Activated naive CD4-positive, alpha-beta T cell treated with anti-CD3 and anti-CD28 coated beads, Interleukin-2, amount 10 ng/mL, durations not matched to agents 7 days and 5 days (primary cell): Measurements from ENCODE around the gene TRIM14.

ENCODE experiments used
- CTCF ChIA-PET: fragments of 350-600 bp; sonication (Branson Sonifier 250); formaldehyde crosslinking; loops from one replicate; lab custom pipeline; 2021; ENCODE audit warnings: antibody characterized with exemption; lab: Charles Lee
- DNase-seq: peaks from one replicate; pipeline ENCODE4 v3.0.0-alpha.2; 2020
- H3K27ac Mint-ChIP-seq: one replicate; pipeline ENCODE4 v1.8.0; 2021; ENCODE audit warnings: mild to moderate bottlenecking, moderate library complexity, mixed read lengths
- H3K27me3 Mint-ChIP-seq: one replicate; pipeline ENCODE4 v1.8.0; 2021; ENCODE audit warnings: mild to moderate bottlenecking, mixed read lengths
- H3K36me3 Mint-ChIP-seq: one replicate; pipeline ENCODE4 v1.8.0; 2021; ENCODE audit warnings: mixed read lengths
- H3K4me1 Mint-ChIP-seq: one replicate; pipeline ENCODE4 v1.8.0; 2021; ENCODE audit warnings: mixed read lengths
- H3K4me3 Mint-ChIP-seq: one replicate; pipeline ENCODE4 v1.8.0; 2021; ENCODE audit warnings: mild to moderate bottlenecking, moderate library complexity, mixed read lengths
- H3K9me3 Mint-ChIP-seq: one replicate; pipeline ENCODE4 v1.8.0; 2021; ENCODE audit warnings: mixed read lengths

Gene TRIM14

GRCh38 chr9:98118640-98119601 is at the start of gene TRIM14:
TRIM14 (minus strand) TSS chr9:98119222; CDS start chr9:98119188, 34 bp downstream.
- peak; percentile 82 for DNase-seq
- peak within 1 kb of the TSS; percentile 99 for H3K27ac Mint-ChIP-seq
- H3K9me3 Mint-ChIP-seq = no peaks in the 10 kb centered on the region
- H3K4me1 Mint-ChIP-seq = peaks cover 60% of the 10 kb centered on the region
- peaks cover 21% of the 10 kb centered on the region for H3K36me3 Mint-ChIP-seq
- CTCF ChIA-PET = interaction anchor here (0.6 to 5.3 kb wide), 20 partner anchors 10 to 196 kb away, joined by 3 to 24 read pairs (median 5); partner anchors contain the start of genes CORO2A, TBC1D2 and TRMO
- H3K27me3 Mint-ChIP-seq = no peaks in the 10 kb centered on the region
- peak within 1 kb of the TSS; percentile 88 for H3K4me3 Mint-ChIP-seq

- H3K36me3 Mint-ChIP-seq = no peaks in the 10 kb centered on the region
- no peak overlapping the region for H3K4me3 Mint-ChIP-seq
- no peak overlapping the region for H3K27ac Mint-ChIP-seq
- H3K9me3 Mint-ChIP-seq = no peaks in the 10 kb centered on the region
- no peak for DNase-seq
- H3K27me3 Mint-ChIP-seq = no peaks in the 10 kb centered on the region
- CTCF ChIA-PET = interaction anchor here (0.7 kb wide), 1 partner anchor 13 kb away, joined by 3 read pairs; no protein-coding TSS in a partner anchor
- H3K4me1 Mint-ChIP-seq = peaks cover 14% of the 10 kb centered on the region
Observed at GRCh38 chr9:98168153-98168780, 49.2 kb upstream of the TRIM14 start.

DNA sequence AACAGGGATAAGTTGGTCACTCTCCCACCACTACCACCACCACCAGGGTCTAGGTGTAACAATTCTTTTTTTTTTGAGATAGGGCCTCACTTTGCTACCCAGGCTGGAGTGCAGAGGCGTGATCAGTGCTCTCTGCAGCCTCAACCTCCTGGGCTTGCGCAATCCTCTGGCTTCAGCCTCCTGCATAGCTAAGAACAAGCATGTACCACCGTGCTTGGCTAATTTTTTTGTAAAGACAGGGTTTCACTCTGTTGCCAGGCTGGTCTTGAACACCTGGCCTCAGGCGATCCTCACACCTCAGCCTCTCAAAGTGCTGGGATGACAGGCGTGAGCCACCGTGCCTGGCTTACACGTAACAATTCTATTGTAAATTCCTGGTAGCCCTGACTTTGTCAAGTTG is 45.9 kb upstream of the TRIM14 start:
- Mint-ChIP-seq H3K9me3 (no peaks in the 10 kb centered on the region), H3K27ac (no peak overlapping the region), H3K27me3 (no peaks in the 10 kb centered on the region), H3K36me3 (no peaks in the 10 kb centered on the region), H3K4me1 (peaks cover 11% of the 10 kb centered on the region), H3K4me3 (no peak overlapping the region)
- CTCF ChIA-PET = no interaction called here
- DNase-seq = no peak

DNA sequence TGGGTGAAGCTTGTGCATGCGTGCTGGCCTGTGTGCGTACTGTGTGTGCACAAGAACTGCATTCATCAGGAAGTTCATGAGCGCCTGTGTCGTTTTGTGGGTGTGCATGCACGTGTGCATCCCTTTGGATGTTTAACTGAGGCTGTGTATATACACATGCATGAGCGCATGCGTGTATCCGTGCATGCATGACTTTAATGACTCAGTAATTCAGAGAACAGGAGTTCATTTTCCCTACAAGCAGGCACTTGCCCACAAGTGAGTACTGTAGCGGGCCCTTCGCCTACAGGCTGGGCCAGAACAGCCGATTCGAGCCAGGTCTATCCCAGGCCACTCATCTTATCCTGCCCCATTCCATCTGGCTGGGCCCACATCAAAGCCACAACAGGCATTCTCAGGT is 43.6 kb upstream of the TRIM14 start:
- peaks cover 6% of the 10 kb centered on the region for H3K4me1 Mint-ChIP-seq
- no peaks in the 10 kb centered on the region for H3K9me3 Mint-ChIP-seq
- no peak for DNase-seq
- CTCF ChIA-PET = interaction anchor here (1.0 to 1.1 kb wide), 2 partner anchors 15 to 128 kb away, joined by 3 to 4 read pairs; no protein-coding TSS in a partner anchor
- no peaks in the 10 kb centered on the region for H3K27me3 Mint-ChIP-seq
- no peak overlapping the region for H3K27ac Mint-ChIP-seq
- H3K4me3 Mint-ChIP-seq = no peak overlapping the region
- no peaks in the 10 kb centered on the region for H3K36me3 Mint-ChIP-seq

DNA sequence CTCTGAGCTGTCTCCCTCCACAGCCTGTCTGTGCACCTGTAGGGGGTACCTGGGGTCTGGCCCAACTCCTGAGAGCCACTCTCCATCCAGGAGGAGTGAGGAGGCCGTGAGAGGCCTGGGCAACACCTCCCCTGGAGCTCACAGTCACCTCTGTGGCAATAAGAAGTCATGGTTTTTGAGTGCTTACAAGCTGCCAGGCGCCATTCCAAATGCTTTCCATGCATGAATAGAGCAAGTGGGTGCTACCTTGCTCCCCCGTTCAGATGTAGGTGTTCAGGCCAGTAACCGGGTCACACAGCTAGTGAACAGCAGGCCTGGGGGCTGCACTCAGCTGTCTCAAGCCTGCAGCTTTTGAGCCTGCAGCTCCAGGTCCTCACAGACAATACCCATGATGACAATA is 42.8 kb upstream of the TRIM14 start:
- DNase-seq = no peak
- H3K4me3 Mint-ChIP-seq = no peak overlapping the region
- CTCF ChIA-PET = interaction anchor here (1.0 to 1.1 kb wide), 2 partner anchors 16 to 129 kb away, joined by 3 to 4 read pairs; no protein-coding TSS in a partner anchor
- H3K9me3 Mint-ChIP-seq = no peaks in the 10 kb centered on the region
- peaks cover 6% of the 10 kb centered on the region for H3K4me1 Mint-ChIP-seq
- H3K27ac Mint-ChIP-seq = no peak overlapping the region
- H3K36me3 Mint-ChIP-seq = no peaks in the 10 kb centered on the region
- H3K27me3 Mint-ChIP-seq = no peaks in the 10 kb centered on the region

- H3K36me3 Mint-ChIP-seq = peaks cover 6% of the 10 kb centered on the region
- CTCF ChIA-PET = no interaction called here
- no peaks in the 10 kb centered on the region for H3K9me3 Mint-ChIP-seq
- H3K4me3 Mint-ChIP-seq = no peak overlapping the region
- no peaks in the 10 kb centered on the region for H3K27me3 Mint-ChIP-seq
- peaks cover 6% of the 10 kb centered on the region for H3K4me1 Mint-ChIP-seq
- no peak overlapping the region for H3K27ac Mint-ChIP-seq
- DNase-seq = no peak
Observed at GRCh38 chr9:98159790-98160189, 40.8 kb upstream of the TRIM14 start.

DNA sequence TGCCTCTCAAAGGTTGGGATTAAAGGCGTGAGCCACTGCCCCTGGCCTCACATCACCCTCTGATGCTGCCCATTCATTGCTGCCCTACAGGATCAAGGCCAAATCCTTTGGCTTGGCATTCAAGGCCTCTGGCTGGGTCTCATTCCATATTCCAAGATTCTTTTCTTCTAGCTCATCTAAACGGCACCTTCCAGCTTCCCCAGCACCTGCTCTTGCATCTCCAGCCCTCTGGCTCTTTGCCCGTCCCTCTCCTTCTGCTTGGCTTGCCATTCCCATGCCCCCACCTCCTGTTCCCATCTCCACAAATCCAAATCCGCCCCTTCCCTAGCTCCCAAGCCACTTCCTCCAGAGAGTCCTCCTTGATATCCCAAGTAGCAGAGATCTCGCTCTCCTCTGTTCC is 40.3 kb upstream of the TRIM14 start:
- peaks cover 7% of the 10 kb centered on the region for H3K36me3 Mint-ChIP-seq
- no peak overlapping the region for H3K4me3 Mint-ChIP-seq
- no peaks in the 10 kb centered on the region for H3K9me3 Mint-ChIP-seq
- DNase-seq = no peak
- peaks cover 6% of the 10 kb centered on the region for H3K4me1 Mint-ChIP-seq
- CTCF ChIA-PET = no interaction called here
- H3K27me3 Mint-ChIP-seq = no peaks in the 10 kb centered on the region
- H3K27ac Mint-ChIP-seq = no peak overlapping the region

- no peaks in the 10 kb centered on the region for H3K9me3 Mint-ChIP-seq
- CTCF ChIA-PET = no interaction called here
- no peak for DNase-seq
- H3K4me1 Mint-ChIP-seq = peaks cover 5% of the 10 kb centered on the region
- H3K27ac Mint-ChIP-seq = peak overlapping the region; percentile 7
- no peak overlapping the region for H3K4me3 Mint-ChIP-seq
- H3K27me3 Mint-ChIP-seq = no peaks in the 10 kb centered on the region
- peaks cover 8% of the 10 kb centered on the region for H3K36me3 Mint-ChIP-seq
Observed at GRCh38 chr9:98158071-98158831, 39.2 kb upstream of the TRIM14 start.

DNA sequence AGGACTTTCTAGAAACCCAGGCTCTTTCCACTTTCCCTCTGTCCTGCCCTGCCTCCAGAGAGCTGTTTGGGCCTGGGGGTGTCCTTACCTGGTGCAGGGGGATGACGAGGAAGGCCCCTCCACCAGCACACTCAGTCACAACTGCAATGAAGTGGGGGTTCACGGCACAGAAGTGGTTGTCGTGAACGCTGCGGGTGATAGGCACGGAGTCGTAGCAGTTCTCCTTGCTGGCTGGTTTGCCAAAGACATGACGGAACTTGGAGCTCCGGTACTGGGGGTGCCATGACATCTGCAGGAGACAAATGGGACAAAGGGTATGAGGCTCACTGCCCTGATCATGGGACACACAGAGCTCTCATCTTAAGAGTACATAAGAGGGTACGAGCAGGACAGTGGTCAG is 38.4 kb upstream of the TRIM14 start:
- no peak for DNase-seq
- H3K27ac Mint-ChIP-seq = no peak overlapping the region
- CTCF ChIA-PET = no interaction called here

DNA sequence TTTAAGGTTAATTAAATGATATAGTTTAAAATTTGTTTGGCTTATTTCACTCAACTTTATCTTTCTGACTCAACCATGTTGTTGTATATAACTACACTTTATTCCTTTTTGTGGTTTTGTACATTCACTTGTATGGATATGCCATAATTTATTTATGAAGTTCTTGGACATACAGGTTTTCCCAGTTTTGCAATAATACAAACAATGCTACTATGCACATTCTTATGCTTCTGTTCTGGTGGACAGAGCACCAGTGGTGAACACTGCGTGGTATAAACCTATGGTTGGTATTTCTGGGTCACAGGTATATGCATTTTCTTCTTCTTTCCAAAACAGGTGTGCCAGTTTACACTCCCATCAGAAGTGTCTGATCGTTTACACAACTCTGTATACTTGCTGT is 35.7 kb upstream of the TRIM14 start:
- no peak overlapping the region for H3K4me3 Mint-ChIP-seq
- H3K27me3 Mint-ChIP-seq = no peaks in the 10 kb centered on the region
- no peak overlapping the region for H3K27ac Mint-ChIP-seq
- no peak for DNase-seq
- H3K4me1 Mint-ChIP-seq = peaks cover 7% of the 10 kb centered on the region
- peaks cover 8% of the 10 kb centered on the region for H3K36me3 Mint-ChIP-seq
- CTCF ChIA-PET = no interaction called here
- no peaks in the 10 kb centered on the region for H3K9me3 Mint-ChIP-seq

More for the DNA sequence above, 38.4 kb upstream of the TRIM14 start:
- Mint-ChIP-seq H3K4me3 (no peak overlapping the region), H3K27me3 (no peaks in the 10 kb centered on the region), H3K4me1 (peaks cover 5% of the 10 kb centered on the region), H3K9me3 (no peaks in the 10 kb centered on the region), H3K36me3 (peaks cover 8% of the 10 kb centered on the region)

DNA sequence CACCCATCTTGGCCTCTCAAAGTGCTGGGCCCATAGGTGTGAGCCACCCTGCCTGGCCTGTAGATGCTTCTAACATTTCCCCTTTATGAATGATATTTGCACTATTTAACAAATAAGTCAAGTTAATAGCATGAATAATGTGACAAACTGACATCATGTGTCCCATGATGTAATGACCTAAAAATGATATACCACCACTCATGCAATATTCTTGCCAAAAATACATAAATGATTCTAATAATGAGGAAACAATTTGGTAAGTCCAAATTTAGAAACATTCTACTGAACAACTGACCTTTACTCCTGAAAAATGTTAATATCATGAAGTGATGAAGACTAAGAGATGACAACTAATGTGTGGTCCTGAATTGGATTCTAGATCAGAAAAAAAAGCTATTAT is 33.5 kb upstream of the TRIM14 start:
- CTCF ChIA-PET = no interaction called here
- H3K27me3 Mint-ChIP-seq = no peaks in the 10 kb centered on the region
- peaks cover 2% of the 10 kb centered on the region for H3K4me1 Mint-ChIP-seq
- no peak overlapping the region for H3K4me3 Mint-ChIP-seq
- peaks cover 8% of the 10 kb centered on the region for H3K36me3 Mint-ChIP-seq
- no peak for DNase-seq
- no peak overlapping the region for H3K27ac Mint-ChIP-seq
- no peaks in the 10 kb centered on the region for H3K9me3 Mint-ChIP-seq

GRCh38 chr9:98150721-98151120 is 31.7 kb upstream of the TRIM14 start:
- H3K9me3 Mint-ChIP-seq = no peaks in the 10 kb centered on the region
- H3K27me3 Mint-ChIP-seq = no peaks in the 10 kb centered on the region
- no peak overlapping the region for H3K27ac Mint-ChIP-seq
- H3K4me1 Mint-ChIP-seq = peaks cover 2% of the 10 kb centered on the region
- DNase-seq = no peak
- H3K36me3 Mint-ChIP-seq = peaks cover 4% of the 10 kb centered on the region
- H3K4me3 Mint-ChIP-seq = no peak overlapping the region
- CTCF ChIA-PET = no interaction called here

DNA sequence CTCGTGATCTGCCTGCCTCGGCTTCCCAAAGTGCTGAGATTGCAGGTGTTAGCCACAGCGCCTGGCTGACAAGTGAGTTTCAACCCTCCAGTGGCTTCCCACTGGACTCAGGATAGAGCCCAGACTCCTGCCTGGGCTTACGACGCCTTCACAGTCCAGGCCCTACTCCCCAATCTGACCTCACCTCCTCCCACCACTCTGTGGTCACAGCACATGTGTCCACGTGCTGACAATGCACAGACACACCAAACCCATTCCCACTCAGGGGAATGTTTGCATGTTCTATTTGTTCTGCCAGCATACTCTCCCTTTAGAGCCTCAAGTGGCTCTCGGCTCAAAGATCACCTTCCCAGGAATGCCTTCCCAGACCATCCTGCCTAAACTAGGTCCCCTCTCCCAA is 31.1 kb upstream of the TRIM14 start:
- Mint-ChIP-seq H3K9me3 (no peaks in the 10 kb centered on the region), H3K36me3 (peaks cover 3% of the 10 kb centered on the region), H3K4me3 (no peak overlapping the region), H3K27me3 (no peaks in the 10 kb centered on the region), H3K27ac (no peak overlapping the region), H3K4me1 (peaks cover 2% of the 10 kb centered on the region)
- CTCF ChIA-PET = no interaction called here
- DNase-seq = no peak

- no peaks in the 10 kb centered on the region for H3K9me3 Mint-ChIP-seq
Observed at GRCh38 chr9:98149422-98149821, 30.4 kb upstream of the TRIM14 start.

More at GRCh38 chr9:98149422-98149821, 30.4 kb upstream of the TRIM14 start:
- Mint-ChIP-seq H3K27me3 (no peaks in the 10 kb centered on the region), H3K4me3 (no peak overlapping the region), H3K27ac (no peak overlapping the region), H3K36me3 (peaks cover 2% of the 10 kb centered on the region), H3K4me1 (peaks cover 2% of the 10 kb centered on the region)
- CTCF ChIA-PET = no interaction called here
- no peak for DNase-seq
